Activated T-cell treated with anti-CD3 and anti-CD28 coated beads for 48 hours (primary cell): ENCODE results near the gene ANKUB1.

Source experiments
- DNase-seq: peaks from one replicate; pipeline ENCODE4 v3.0.0-alpha.2; 2020; ENCODE audit warnings: low read depth

Gene ANKUB1

DNA sequence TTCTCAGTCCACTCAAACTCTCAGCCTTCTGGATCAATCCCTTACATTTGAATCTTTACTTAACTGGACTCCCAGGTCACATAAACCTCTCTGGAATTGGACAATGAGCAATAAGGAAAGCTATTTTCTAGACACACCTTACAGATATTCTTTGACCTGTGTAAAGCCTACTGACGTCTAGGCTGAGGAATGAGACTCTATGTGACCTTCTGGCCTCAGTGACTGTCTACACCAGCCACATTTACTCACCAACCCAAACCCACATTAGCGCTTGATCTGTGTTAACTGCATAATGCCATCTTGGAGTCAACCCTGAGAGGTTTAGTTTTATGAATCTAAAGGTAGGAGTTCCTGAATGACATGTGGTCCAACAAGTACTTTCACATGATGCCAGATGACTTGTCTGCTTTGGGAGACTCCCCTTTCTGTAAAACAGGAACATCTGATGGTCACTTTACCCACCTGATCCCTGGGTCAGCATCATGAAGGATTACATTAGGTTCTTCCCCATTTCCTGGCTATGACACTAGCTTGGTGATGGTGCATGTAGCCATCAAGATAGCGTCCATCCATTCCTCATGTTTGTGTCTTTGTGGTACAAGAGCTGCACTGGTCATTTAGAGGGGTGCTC, 28.7 kb downstream of the ANKUB1 start:
- no peak for DNase-seq

DNA sequence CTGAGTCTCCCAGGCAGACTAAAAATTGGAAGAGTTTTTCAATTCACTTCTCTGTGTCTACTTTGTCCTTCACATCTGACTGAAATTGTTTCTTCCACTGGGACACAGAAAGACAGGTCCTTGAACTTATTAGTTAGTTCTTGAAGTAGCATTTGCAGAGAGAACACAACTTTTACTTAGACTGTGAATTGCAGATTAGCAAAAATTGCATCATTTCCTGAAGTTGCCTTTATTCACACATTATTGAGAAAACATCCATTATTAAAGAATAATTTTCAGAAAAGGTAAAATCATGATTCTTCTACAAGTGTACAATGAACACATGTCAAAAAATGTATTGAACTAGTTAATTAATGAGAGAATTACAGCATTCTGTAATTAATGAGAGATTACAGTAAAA, 38.6 kb downstream of the ANKUB1 start:
- DNase-seq = no peak

GRCh38 chr3:149752788-149753136, 39.6 kb downstream of the ANKUB1 start:
- no peak for DNase-seq

GRCh38 chr3:149752051-149752787, 40.1 kb downstream of the ANKUB1 start, which contains the start of gene COMMD2:
COMMD2 (minus strand) TSS chr3:149752489; CDS start chr3:149752444, 45 bp downstream.
- peak; percentile 75 for DNase-seq

- DNase-seq = no peak
These were observed 40.8 kb downstream of the ANKUB1 start for GRCh38 chr3:149751551-149751950.

DNA sequence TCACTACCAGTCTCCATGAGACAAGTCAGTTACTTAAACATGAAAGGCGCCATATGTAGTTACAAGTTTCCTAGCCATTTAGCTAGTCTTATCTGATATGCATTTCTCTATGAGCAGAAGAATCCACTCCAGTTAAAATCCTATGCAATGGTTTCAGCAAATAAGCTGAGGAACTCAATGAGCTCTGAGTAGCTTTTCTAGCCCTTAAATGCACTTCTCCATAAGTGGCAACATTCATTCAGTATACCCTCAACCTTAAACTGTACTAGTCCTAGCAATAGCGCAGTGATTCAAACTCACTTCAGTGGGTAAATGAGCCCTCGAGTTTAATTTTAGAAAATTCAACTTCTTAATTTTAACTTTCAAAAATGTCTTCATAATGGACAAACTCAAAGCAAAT, 47.7 kb downstream of the ANKUB1 start:
- DNase-seq = no peak

DNA sequence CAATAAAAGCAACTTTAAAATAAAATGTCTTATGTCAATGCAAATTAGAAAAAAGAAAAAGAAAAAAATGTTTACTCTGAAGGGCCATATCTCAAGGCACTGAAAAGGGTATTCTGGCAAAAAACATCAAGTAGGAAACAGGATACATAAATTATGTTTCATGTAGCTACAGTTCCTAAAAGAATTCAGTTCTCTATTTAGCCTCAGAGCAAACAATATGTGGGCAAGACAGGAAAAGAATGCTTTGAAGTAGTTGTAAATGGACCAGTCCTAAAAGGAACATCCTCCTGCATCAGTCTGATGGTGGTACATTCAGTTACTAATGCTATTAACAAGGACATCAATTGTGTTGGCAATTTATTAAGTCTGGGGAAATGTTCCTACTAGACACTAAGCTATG, 48.2 kb downstream of the ANKUB1 start:
- no peak for DNase-seq

DNA sequence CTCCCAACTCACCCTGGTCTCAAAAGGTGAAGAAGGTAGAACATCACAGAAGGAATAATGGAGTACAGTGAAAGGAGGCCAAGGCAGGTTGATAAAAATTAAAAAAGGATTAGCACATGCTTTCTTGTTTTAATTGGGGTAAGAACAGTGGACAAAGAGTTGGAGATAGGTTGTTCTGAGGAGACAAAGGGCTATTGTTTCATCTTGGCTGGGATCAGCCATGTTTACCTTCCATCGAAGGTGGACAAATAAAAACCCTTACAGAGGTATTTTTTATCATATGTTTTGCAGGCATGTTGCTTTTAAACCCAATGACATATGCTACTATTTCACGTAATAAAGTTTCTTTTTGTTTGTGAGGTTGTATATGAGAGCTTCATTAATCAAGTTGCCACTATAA, 53.0 kb downstream of the ANKUB1 start:
- no peak for DNase-seq

- no peak for DNase-seq
These were observed 53.5 kb downstream of the ANKUB1 start for GRCh38 chr3:149738876-149739275.

- DNase-seq = no peak
These were observed 55.5 kb downstream of the ANKUB1 start for GRCh38 chr3:149736953-149737205.

- no peak for DNase-seq
These were observed 56.0 kb downstream of the ANKUB1 start for GRCh38 chr3:149736175-149736952.

DNA sequence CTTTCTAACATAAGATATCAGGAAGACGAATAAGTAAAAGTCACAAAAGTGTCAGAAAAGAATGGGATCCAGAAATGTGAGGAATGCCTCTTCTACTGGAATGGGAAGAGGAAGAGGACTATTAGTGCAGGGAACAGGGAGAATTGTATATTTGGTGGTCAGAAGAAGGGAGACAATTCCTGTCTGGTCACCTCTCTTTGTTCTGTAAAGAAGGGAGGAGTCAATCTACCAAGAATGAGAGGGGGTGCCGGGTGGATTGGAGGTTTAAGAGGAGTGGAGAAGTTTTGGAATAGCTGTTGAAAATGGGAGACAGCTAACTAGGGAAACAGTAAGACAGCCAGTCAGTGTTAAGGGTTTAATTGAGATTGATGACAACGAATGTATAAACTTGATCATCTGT, 60.1 kb downstream of the ANKUB1 start:
- no peak for DNase-seq

DNA sequence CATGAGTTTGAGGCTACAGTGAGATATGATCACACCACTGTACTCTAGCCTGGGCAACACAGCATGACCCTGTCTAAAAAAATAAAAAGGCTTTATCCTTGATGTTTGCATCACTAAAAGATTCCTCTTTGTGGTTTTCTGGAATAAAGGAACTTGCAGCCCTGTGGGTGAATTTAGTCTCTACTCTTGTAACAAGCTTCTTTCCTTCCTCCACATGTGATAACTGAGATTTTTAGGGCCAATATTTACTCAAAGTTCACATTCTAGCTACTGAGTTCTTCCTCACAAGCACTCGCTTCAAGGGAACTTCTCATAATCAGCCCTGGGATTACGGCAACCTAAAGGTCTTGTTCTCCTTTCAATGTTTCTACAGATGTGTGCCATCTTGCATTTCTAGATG, 64.7 kb downstream of the ANKUB1 start:
- no peak for DNase-seq

DNA sequence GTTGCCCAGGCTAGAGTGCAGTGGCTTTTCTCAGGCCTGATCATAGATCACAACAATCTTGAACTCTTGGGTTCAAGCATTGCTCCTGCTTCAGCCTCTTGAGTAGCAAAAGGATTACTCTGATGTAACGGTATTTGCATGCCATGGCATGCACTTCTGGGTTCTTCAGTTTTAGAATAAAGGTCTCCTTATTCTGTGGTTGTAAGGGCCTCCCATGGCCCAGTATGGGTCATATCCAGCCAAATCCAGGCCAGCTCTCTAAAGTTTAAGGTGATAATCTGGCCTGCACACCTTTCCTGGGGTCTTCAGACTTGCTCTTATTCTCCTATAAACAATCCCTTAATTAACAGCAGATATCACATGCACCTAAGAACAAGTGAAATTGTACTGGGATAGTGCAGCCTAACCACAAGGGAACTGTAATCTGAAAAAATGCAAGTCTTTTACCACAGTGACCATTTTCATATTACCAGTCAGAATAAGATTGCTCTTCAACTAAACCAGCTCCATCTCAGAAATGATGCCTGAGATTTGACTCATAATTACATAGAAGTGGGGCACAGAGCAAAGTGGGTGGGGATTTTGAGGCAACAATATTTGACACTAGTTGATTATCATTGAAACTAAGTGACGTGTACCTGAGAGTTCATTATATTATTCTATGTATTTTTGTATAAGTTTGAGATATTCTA, 65.5 kb downstream of the ANKUB1 start:
- DNase-seq = no peak

GRCh38 chr3:149723781-149724180, 68.6 kb downstream of the ANKUB1 start:
- no peak for DNase-seq

DNA sequence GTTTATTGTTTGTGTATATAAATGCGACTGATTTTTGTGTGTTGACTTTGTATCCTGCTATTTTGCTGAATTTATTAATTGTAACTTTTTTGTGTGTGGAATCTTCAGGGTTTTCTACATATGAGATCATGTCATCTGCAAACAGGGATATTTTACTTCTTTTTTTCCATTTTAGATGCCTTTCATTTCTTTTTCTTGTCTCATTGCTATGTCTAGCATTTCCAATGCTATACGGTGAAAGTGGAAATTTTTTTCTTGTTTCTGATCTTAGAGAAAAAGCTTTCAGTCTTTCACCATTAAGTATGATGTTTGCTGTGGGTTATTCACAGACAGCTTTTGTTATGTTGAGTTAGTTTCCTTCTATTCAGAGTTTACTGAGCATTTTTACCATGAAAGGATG, 71.4 kb downstream of the ANKUB1 start:
- DNase-seq = no peak

- DNase-seq = no peak
These were observed 74.8 kb downstream of the ANKUB1 start for GRCh38 chr3:149717391-149718056.

DNA sequence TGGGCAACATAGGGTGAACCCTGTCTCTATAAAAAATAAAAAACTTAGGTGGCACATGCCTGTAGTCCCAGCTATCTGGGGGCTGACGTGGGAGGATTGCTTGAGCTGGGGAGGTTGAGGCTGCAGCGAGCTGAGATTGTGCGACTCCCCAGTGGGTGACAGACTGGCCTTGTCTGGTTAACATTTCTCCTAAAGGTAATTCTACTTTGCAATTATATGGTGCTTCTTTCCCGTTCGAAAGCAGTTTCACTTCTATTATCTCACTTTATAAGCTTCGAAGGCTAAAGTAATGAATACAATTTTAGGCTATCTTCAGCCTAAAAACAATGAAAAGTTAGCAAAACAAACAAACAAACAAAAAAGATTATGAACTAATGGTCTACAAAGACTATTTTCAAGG, 75.4 kb downstream of the ANKUB1 start:
- no peak for DNase-seq

- DNase-seq = no peak
These were observed 77.1 kb downstream of the ANKUB1 start for GRCh38 chr3:149715247-149715646.

DNA sequence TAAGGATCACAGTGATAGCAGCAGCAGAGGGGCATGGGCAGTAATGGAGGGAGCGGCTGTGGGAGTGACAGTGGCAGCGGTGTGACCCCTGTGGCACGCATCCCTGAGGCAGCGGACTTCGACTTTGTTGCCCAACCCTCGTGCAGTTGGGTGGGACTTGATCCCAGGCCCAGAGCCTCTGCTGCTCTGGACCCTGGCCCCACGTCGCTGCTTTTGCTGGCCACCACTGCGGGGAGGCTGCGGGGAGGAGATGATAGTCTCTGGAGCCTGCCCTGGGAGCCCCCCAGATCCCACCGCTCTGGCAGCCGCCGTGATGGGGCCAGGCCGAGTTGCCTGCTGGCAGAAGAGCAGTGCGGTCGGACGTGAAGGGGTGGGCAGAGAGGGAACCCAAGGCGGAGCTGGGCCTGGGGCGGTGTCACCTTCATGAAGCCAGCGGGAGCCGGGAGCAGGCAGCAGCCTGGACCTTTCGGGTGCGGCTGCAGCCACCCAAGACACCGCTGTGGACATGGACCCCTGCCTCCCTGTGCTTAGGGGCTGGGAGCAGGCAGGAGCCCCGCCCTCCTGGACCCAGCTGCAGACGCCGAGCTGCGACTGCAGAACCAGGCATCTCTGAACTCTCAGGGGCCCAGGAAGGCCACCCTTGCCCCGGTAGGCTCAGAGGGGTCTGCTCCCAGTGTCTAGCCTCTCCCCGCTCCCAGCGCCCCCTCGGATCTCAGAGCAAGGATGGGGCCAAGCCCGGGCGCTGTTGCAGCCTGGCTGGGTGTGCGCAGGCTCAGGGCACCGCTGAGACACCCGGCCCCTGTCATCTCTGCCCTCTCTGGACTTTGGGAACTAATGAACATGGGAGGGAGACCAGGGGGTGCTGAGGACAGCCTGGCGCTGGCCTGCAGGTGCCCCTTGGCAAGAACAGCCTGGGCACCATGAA, 78.4 kb downstream of the ANKUB1 start:
- no peak for DNase-seq
